Stomach smooth muscle (tissue), 2 donors: ENCODE data around the gene MYLK.

Experiments
- H3K27ac ChIP-seq: one replicate; pipeline ENCODE4 v1.7.0; 2013; ENCODE audit warnings: mild to moderate bottlenecking, low read length, inconsistent platforms
- H3K27me3 ChIP-seq, 2 donors: one replicate each; pipeline ENCODE4 v1.7.0; 2013; ENCODE audit warnings: low read length in 2 of 2; ENCODE audit not compliant: insufficient read depth in 2 of 2, control insufficient read depth in 1 of 2
- H3K36me3 ChIP-seq, 2 donors: one replicate each; pipeline ENCODE4 v1.7.0; 2013; ENCODE audit warnings: low read length in 2 of 2; ENCODE audit not compliant: control insufficient read depth in 2 of 2, insufficient read depth in 2 of 2
- H3K4me1 ChIP-seq: one replicate; pipeline ENCODE4 v1.7.0; 2013; ENCODE audit warnings: low read length; ENCODE audit not compliant: control insufficient read depth, insufficient read depth
- H3K4me3 ChIP-seq, 2 donors: one replicate each; pipeline ENCODE4 v1.7.0; 2013; ENCODE audit warnings: low read length in 2 of 2
- H3K9ac ChIP-seq, 2 donors: one replicate each; pipeline ENCODE4 v1.7.0; 2013; ENCODE audit warnings: low read length in 2 of 2, mild to moderate bottlenecking in 1 of 2
- H3K9me3 ChIP-seq, 2 donors: one replicate each; pipeline ENCODE4 v1.7.0; 2013; ENCODE audit warnings: low read length in 2 of 2; ENCODE audit not compliant: control insufficient read depth in 2 of 2
- donor health status: healthy.
- donor health status: Pancreatic carcinoma.

Gene MYLK

DNA sequence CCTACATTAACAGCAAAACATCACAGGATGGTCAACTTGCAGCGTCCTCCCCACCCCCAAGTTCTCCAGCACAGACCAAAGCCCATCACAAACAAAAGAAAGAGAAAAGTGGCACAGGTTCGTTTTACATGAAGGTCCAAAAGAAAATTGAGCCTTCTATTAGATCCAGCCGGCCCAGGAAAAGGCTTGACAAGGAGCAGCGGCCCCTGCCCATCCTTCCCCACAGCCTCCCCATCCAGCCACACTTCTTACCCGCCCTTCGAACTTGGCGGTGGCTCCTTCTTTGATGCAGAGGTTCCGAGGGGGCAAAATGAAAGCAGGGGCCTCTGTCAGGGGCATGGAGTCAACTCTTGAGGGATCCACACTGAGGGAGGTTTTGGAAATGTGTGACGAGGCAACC is 90.7 kb downstream of the MYLK start:
- Histone ChIP-seq H3K4me3 (no peak overlapping the region), H3K9ac (no peak overlapping the region), H3K27me3 (no peaks in the 10 kb centered on the region), H3K4me1 (peaks cover 14% of the 10 kb centered on the region), H3K27ac (no peak overlapping the region), H3K36me3 (no peaks in the 10 kb centered on the region), H3K9me3 (no peaks in the 10 kb centered on the region)

DNA sequence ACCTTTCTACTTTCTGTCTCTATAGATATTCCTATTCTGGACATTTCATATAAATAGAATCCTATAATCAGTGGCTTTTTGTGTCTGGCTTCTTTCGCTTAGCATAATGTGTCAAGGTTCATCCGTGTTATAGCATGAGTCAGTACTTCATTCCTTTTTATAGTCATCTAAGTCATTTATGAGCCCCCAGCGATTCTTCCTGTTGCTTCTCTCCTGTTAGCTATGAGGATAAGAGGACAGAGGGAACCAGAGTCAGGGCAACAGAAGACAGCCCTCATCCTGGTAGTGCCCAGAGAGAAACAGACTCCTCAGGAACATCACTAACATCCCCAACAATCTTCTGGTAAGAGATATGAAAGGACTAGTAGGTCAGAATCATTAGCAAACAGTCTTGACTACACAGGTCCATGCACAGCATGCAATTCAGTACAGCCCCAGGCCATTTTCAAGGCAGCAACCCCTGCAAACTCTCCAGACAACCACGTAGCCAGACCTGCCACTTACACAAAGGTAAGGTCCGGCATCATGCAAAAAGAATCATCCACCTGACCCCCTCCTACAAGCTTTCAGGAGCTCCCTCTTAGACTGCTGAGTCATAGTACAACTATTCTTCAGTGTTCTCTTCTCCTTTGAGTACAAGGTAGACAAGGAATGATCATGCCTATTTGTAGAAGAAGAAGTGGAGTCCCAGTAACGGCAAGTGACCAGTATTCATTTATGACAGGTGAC is 91.5 kb downstream of the MYLK start:
- Histone ChIP-seq H3K9me3 (no peaks in the 10 kb centered on the region), H3K4me3 (no peak overlapping the region), H3K27ac (no peak overlapping the region), H3K4me1 (peaks cover 14% of the 10 kb centered on the region), H3K36me3 (no peaks in the 10 kb centered on the region), H3K27me3 (no peaks in the 10 kb centered on the region), H3K9ac (no peak overlapping the region)

DNA sequence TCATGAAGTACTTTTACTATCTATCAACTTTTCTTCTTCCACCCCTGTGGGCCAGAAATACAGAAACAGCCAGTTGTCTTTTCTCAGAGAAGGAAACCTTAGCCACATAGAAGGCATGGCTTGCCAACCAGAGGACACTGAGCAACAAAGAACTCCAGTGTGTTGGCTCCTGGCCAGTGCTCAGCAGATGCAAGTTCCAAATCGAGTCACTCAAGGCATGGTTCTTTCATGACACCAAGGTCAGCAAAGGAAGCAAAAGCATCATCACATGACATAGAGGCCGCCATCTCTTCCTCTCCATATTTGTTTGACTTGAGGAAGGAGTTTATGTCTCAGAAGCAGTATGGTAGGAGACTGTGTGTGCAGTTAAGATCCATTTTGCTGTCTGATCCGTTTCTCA is 92.2 kb downstream of the MYLK start:
- no peaks in the 10 kb centered on the region for H3K27me3 ChIP-seq
- H3K4me1 ChIP-seq = peaks cover 14% of the 10 kb centered on the region
- no peak overlapping the region for H3K4me3 ChIP-seq
- H3K27ac ChIP-seq = no peak overlapping the region
- no peaks in the 10 kb centered on the region for H3K9me3 ChIP-seq
- H3K36me3 ChIP-seq = no peaks in the 10 kb centered on the region
- no peak overlapping the region for H3K9ac ChIP-seq

DNA sequence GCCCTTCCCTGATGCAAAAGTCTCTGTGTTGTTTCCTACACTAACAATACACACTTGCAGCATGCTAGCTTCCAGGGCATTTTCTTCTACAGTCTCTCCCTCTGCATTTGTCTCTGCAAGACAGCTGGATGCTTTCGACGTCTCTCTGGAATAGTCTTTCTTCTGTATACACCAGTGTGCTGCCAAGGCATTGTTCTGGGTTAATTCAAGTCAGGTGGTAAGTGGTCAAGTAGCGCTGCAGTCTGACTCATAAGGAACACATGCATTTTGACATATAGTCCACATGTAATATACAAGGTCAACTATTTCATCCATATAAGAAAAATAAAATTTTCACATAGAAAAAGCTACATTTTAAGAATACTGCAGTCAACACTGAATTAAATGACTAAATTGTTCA is 92.7 kb downstream of the MYLK start:
- H3K9ac ChIP-seq = no peak overlapping the region
- H3K9me3 ChIP-seq = no peaks in the 10 kb centered on the region
- no peaks in the 10 kb centered on the region for H3K27me3 ChIP-seq
- H3K36me3 ChIP-seq = no peaks in the 10 kb centered on the region
- no peak overlapping the region for H3K4me3 ChIP-seq
- H3K27ac ChIP-seq = no peak overlapping the region
- H3K4me1 ChIP-seq = peaks cover 14% of the 10 kb centered on the region

DNA sequence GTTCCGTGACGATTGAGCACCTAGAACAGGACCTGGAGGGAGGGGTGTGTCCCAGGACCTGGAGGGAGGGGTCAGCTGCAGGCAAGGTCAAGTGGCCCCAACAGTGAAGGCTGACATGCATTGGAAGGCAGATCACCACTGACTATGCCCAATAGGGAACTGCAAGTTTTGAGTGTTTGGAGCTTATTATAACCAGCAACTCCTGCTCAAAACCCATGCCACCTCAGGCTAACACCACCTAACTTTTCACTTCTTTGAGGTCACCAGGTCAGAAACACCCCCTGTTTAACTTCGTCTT is 93.1 kb downstream of the MYLK start:
- H3K9ac ChIP-seq = no peak overlapping the region
- no peaks in the 10 kb centered on the region for H3K9me3 ChIP-seq
- no peaks in the 10 kb centered on the region for H3K27me3 ChIP-seq
- no peak overlapping the region for H3K27ac ChIP-seq
- no peaks in the 10 kb centered on the region for H3K36me3 ChIP-seq
- H3K4me1 ChIP-seq = peaks cover 14% of the 10 kb centered on the region
- no peak overlapping the region for H3K4me3 ChIP-seq

DNA sequence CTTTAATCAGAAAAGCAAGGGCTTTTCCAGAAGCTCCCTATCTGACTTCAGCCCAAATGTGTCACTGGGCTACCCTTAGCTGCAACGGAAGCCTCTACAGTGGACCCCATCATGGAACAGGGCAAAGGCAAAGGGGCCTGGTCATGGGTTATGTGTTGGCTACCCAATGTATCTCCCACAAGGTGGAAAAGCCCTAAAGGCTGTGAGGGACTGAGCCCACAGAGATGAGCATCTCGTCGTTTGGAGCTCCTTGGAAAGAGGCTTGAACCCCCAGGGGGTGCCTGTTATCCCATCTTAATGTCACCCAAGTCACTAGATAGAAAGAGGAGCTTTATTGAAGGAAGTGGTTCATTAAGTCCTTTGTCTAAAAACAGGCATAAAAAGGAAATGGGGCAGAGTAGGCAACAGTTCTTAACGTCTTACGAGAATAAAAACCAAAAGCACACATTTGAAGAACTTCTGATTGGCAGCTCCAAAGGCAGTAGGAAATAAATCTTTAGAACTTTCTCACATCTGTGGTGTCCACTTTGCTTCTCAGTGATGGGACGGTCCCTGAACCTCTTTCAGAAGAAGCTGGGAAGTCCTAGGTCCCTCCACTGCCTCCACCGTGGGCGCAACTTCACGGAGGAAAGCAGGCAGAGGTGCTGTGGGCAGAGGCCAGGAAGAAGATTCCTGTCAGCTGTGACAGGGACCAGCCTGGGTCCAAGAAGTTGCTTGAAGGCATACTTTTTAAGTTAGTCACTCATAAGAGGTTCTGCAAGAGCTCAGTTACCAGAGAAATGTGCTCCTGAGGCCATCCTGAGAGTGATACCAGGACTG is 93.7 kb downstream of the MYLK start:
- Histone ChIP-seq H3K4me3 (no peak overlapping the region), H3K27me3 (no peaks in the 10 kb centered on the region), H3K27ac (no peak overlapping the region), H3K9ac (no peak overlapping the region), H3K9me3 (no peaks in the 10 kb centered on the region), H3K4me1 (peaks cover 14% of the 10 kb centered on the region), H3K36me3 (no peaks in the 10 kb centered on the region)

DNA sequence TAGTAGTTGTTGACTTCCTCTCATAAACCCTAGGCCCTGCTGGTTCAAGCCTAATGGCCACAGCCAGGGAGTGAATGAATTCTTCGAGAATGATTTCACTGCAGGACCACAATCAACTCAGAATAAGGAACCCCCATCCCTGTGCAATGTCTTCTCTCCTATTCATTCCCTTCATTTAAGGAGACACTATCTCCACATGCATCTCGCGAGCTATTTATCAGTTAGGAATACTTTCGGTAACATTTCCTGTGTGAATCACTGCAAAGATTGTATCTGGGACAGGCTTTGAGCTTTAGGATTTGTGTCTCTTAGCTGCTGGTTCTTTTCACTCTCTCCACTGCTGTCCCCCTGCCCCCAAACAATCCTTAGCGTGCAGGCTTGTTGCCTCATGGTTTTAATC is 94.4 kb downstream of the MYLK start:
- Histone ChIP-seq H3K9me3 (no peaks in the 10 kb centered on the region), H3K4me1 (peaks cover 14% of the 10 kb centered on the region)

DNA sequence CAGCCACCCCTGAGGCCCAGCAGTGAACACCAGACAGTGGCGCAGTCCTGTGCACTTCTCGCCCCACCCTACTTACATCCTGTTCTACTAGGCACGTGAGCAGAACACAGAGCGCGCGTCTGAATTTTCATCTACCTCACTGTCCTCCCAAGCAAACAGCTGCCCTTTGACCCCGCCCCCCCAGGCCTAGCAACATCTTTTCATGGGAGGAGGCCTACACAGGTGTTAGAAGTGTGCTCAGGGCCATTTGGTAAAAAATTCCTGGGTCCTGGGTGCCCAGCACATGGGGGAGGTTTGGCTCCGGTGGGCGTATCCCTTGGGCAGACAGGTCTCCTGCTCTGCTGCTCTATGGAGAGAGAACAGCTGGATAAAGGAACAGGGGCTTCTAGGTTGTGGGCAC is 95.0 kb downstream of the MYLK start:
- Histone ChIP-seq H3K36me3 (no peaks in the 10 kb centered on the region), H3K27ac (no peak overlapping the region), H3K9ac (no peak overlapping the region), H3K27me3 (no peaks in the 10 kb centered on the region), H3K9me3 (no peaks in the 10 kb centered on the region), H3K4me3 (no peak overlapping the region), H3K4me1 (peaks cover 16% of the 10 kb centered on the region)

More for the DNA sequence above, 94.4 kb downstream of the MYLK start:
- no peak overlapping the region for H3K27ac ChIP-seq
- H3K4me3 ChIP-seq = no peak overlapping the region
- no peaks in the 10 kb centered on the region for H3K27me3 ChIP-seq
- H3K36me3 ChIP-seq = no peaks in the 10 kb centered on the region
- no peak overlapping the region for H3K9ac ChIP-seq

DNA sequence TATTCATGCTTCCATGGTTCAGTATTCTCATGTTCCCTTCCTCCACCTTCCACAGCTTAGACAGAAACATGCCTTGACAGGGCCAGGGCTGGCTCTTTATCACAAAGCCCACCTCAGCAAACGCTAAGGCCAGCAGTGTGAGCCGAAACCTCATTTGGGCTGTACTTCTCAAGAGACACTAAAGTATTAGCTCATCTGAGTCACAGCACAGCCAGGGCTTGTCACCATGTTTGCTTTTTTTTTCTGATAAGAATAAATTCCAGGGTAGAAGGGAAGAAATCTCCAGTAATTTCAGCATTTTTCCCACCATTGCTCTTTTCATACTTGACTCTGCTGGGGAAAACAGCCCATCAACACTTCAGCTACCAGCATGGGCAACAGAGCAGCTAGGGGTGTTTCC is 95.4 kb downstream of the MYLK start:
- H3K36me3 ChIP-seq = no peaks in the 10 kb centered on the region
- H3K9me3 ChIP-seq = no peaks in the 10 kb centered on the region
- peaks cover 20% of the 10 kb centered on the region for H3K4me1 ChIP-seq
- H3K9ac ChIP-seq = no peak overlapping the region
- H3K4me3 ChIP-seq = no peak overlapping the region
- no peaks in the 10 kb centered on the region for H3K27me3 ChIP-seq
- H3K27ac ChIP-seq = no peak overlapping the region

DNA sequence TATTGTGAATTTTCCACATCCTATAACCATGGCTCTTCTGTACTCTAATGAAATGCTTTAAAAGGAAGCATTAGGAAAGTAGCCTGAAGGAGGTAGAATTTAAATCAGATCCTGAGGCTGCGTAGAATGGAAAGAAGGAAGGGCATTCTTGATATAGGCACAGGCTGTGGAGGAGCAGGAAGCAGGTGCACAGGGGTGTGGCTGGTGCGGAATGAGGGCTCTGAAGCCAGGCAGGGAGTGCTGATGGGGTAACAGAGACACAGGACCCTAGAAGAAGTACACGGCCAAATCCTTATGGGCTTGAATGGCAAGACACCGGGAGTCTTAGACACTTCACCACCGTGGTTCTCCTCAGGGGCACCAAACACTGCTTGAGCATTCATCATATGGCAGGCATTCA is 97.0 kb downstream of the MYLK start:
- Histone ChIP-seq H3K36me3 (no peaks in the 10 kb centered on the region), H3K27ac (no peak overlapping the region), H3K4me1 (peaks cover 20% of the 10 kb centered on the region), H3K4me3 (no peak overlapping the region), H3K9ac (no peak overlapping the region), H3K27me3 (no peaks in the 10 kb centered on the region), H3K9me3 (no peaks in the 10 kb centered on the region)

DNA sequence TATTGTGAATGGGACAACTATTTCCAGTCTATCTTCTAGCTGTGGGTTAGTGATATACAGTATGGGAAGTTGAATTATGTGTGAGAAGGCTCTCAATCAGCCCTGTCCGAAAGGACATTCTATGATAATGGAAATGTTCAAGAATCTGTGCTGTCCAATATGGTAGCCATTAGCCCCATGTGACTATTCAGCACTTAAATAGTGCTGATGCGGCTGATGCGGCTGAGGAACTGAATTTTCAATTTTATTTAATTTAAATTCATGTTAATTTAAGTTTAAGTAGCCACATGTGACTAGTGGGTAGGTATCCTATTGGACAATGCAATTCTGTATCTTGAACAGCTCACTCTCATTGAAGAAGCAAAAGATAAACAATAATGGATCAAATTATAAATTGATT is 98.5 kb downstream of the MYLK start:
- H3K9me3 ChIP-seq = no peaks in the 10 kb centered on the region
- no peak overlapping the region for H3K9ac ChIP-seq
- no peaks in the 10 kb centered on the region for H3K36me3 ChIP-seq
- H3K27ac ChIP-seq = no peak overlapping the region
- H3K4me1 ChIP-seq = peaks cover 21% of the 10 kb centered on the region
- H3K4me3 ChIP-seq = no peak overlapping the region
- no peaks in the 10 kb centered on the region for H3K27me3 ChIP-seq
